Fibroblast of the aortic adventitia (primary cell): Measurements from ENCODE around the gene IL10. TPM values are rescaled to one million over a fixed set of nuclear protein-coding genes. Genes with fewer than 3 reads are reported as not detected.
A peak's percentile ranks its signal among the peaks of the same experiment; 100 is the strongest.

ENCODE experiments used
- DNase-seq: peaks from one replicate; pipeline ENCODE4 v3.0.0-alpha.2; 2010; ENCODE audit warnings: low read depth
- H3K4me3 ChIP-seq: 2 replicates; pipeline ENCODE4 v1.5.1; 2011; ENCODE audit warnings: low read depth, mild to moderate bottlenecking, control low read depth, low read length, moderate library complexity
- total RNA-seq: library from RNA; depleted of rRNA; stranded (reverse); fragments of >200 nt; gene quantifications from 2 replicates; pipeline ENCODE4 v1.2.3, GENCODE V29; 2012; ENCODE audit warnings: low replicate concordance
- TF ChIP-seq, protein P1 (sequence below): IDR thresholded peaks from 2 replicates; pipeline ENCODE4 v1.5.1; 2011; ENCODE audit warnings: mild to moderate bottlenecking, low read length, control low read depth, inconsistent platforms; ENCODE audit not compliant: insufficient read depth

IL10 gene
- total RNA-seq, 1 donor: not detected

GRCh38 chr1:206778031-206778430 is 5.7 kb upstream of the IL10 start:
- TF ChIP-seq, protein P1, sequence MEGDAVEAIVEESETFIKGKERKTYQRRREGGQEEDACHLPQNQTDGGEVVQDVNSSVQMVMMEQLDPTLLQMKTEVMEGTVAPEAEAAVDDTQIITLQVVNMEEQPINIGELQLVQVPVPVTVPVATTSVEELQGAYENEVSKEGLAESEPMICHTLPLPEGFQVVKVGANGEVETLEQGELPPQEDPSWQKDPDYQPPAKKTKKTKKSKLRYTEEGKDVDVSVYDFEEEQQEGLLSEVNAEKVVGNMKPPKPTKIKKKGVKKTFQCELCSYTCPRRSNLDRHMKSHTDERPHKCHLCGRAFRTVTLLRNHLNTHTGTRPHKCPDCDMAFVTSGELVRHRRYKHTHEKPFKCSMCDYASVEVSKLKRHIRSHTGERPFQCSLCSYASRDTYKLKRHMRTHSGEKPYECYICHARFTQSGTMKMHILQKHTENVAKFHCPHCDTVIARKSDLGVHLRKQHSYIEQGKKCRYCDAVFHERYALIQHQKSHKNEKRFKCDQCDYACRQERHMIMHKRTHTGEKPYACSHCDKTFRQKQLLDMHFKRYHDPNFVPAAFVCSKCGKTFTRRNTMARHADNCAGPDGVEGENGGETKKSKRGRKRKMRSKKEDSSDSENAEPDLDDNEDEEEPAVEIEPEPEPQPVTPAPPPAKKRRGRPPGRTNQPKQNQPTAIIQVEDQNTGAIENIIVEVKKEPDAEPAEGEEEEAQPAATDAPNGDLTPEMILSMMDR: no peak
- no peak overlapping the region for H3K4me3 ChIP-seq
- DNase-seq: no peak

GRCh38 chr1:206776229-206776628 is 3.9 kb upstream of the IL10 start:
- TF ChIP-seq, protein P1: no peak

GRCh38 chr1:206774093-206774492 is 1.8 kb upstream of the IL10 start:
- H3K4me3 ChIP-seq: no peak overlapping the region
- DNase-seq: no peak
- TF ChIP-seq, protein P1: no peak

More at GRCh38 chr1:206776229-206776628, 3.9 kb upstream of the IL10 start:
- no peak overlapping the region for H3K4me3 ChIP-seq
- no peak for DNase-seq

DNA sequence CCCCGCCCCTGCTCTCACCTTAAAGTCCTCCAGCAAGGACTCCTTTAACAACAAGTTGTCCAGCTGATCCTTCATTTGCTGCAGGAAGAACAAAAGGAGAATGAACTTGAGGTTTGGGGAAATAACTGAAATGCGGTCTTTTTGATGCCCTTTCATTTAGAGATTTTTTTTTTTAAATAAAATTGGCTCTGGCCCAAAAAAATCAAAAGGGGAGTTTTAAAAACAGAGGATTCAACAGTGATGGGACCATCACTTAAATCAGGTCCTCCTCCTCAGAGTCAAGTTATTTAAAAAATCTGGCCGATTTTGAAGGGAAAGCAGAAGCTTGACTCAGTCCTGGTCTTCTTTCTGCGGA is 979 bp downstream of the IL10 start:
- no peak for DNase-seq
- H3K4me3 ChIP-seq: no peak overlapping the region
- TF ChIP-seq, protein P1: no peak

DNA sequence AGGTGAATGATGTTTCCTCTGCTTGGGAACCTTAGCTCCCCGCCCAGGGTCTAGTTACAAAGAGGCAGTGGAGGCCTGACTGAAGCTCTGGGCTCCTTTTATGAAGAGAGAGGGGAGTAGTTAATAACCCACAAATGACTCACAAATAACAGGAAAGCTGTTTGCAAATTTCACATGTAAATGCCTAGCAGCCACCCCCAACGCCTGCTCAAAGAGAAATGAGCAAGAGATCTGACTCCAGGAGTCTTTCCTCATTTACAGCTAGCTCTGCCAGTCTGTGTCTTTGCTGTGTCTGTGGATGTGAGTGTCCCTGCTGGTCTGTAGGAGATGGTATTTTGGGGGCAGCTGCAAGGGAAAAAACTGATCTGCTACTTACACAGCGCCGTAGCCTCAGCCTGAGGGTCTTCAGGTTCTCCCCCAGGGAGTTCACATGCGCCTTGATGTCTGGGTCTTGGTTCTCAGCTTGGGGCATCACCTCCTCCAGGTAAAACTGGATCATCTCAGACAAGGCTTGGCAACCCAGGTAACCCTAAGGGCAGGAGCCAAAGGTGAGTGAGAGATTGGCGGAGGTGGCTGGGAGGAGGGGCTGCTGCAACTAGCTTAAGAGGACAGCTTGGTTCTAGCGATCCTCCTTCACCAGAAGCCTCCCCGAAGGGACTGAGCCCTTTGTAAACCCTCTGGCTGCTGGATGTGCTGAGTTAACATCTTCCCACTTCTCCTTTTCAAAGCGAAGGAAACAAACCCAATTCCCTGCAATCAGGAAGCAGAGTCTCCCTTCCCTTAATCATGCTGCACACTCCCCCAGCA is 1.6 kb downstream of the IL10 start, which contains the start of gene IL19:
Gene IL19 (plus strand): TSS at position 243 of the 807 bp plus-strand sequence. CDS start 65,890 bp downstream, outside the sequence.
- DNase-seq: peak; percentile 40
- TF ChIP-seq, protein P1: no peak
- H3K4me3 ChIP-seq: no peak within 1 kb of the TSS

GRCh38 chr1:206769304-206769731 is 3.0 kb downstream of the IL10 start:
- TF ChIP-seq, protein P1: no peak
- no peak for DNase-seq
- H3K4me3 ChIP-seq: no peak overlapping the region
